SH-SY5Y (cell line): ENCODE results near the gene TTLL9.

Experiments
- GATA2 ChIP-seq: IDR thresholded peaks from 2 replicates; pipeline ENCODE4 v1.6.1; 2011; ENCODE audit warnings: mild to moderate bottlenecking, low read depth, low read length
- GATA3 ChIP-seq: IDR thresholded peaks from 2 replicates; pipeline ENCODE4 v1.6.1; 2011; ENCODE audit warnings: low read depth, mild to moderate bottlenecking, low read length, moderate library complexity

The TTLL9 gene

DNA sequence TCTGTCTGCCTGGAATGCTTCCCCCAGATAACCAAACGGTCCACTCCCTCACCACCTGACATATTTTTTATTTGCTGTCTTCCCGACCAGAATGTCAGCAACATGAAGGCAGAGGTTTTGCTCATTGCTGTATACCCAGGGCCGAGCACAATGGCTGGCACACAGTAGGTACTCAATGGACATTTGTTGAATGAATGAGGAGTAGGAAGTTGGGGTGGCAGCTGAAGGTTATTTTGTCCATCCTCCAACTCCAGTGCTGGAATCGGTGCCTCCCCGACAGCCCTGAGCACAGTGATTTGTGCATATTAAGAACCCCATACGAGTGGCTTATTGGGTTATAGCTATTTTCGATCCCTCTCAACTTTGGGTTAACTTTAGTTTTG, 10.4 kb upstream of the TTLL9 start:
- no peak for TF ChIP-seq GATA3
- no peak for TF ChIP-seq GATA2

GRCh38 chr20:31860390-31861134, 9.9 kb upstream of the TTLL9 start:
- TF ChIP-seq GATA3, result no peak
- no peak for TF ChIP-seq GATA2

- TF ChIP-seq GATA3 (no peak), GATA2 (no peak)
Observed at GRCh38 chr20:31861135-31861384, 9.4 kb upstream of the TTLL9 start.

DNA sequence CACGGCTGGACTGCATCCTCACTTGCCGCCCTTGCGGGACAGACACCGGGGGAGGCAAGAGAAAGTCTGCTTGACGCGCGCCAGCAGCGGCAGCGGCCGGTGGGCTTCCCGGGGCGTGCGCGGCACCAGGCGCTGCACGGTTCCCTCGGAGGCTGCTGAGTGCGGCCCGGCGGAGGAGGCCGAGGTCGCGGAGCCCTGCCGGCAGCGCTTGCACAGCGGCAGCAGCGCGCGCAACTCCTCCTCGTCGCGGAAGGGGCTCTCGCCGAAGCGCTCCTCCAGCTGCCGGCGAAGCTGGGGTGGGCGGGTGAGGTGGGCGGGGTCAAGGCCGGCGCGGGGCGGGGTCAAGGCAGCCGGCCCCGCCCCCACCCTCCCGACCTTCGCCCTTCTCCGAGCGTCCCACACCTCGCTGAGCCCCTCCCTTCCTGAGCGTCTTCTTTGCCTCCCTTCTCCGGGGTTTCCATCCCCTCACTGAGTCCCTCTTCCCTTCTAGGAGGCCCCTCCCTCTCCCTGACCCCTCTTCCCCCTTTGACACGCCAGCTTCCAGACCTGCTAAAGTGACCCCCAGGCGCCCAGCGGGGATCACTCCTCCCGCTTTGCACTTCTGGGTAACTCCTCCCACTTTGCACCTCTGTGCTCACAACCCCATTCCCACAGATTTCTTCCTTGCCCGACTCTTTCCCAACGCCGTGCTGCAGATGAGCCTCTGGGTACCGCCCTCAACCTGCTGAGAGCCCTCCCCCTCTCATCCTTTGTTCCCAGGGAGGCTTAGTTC, 8.9 kb upstream of the TTLL9 start:
- TF ChIP-seq GATA2 (no peak), GATA3 (no peak)

- TF ChIP-seq GATA2 (no peak), GATA3 (no peak)
Observed at GRCh38 chr20:31862157-31862470, 8.3 kb upstream of the TTLL9 start.

DNA sequence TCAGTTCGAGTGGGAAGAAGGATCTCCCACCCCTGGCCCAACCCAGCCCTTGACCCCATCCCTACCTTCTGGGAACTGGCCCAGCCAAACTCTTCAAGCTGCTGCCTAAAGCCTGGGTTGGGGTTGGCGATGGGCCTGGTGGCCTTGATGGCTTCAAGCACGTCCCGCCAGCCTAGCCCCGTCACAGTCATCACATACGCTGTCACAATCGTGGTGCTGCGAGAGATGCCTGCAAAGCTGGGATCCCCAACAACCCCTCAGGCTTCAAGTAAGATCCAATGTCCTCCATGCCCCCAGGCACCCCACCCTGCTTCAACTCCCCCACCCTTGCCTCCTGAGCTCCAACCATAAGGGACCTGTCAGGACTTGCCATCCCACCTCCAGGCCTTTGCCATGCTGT, 7.9 kb upstream of the TTLL9 start:
- no peak for TF ChIP-seq GATA3
- no peak for TF ChIP-seq GATA2

DNA sequence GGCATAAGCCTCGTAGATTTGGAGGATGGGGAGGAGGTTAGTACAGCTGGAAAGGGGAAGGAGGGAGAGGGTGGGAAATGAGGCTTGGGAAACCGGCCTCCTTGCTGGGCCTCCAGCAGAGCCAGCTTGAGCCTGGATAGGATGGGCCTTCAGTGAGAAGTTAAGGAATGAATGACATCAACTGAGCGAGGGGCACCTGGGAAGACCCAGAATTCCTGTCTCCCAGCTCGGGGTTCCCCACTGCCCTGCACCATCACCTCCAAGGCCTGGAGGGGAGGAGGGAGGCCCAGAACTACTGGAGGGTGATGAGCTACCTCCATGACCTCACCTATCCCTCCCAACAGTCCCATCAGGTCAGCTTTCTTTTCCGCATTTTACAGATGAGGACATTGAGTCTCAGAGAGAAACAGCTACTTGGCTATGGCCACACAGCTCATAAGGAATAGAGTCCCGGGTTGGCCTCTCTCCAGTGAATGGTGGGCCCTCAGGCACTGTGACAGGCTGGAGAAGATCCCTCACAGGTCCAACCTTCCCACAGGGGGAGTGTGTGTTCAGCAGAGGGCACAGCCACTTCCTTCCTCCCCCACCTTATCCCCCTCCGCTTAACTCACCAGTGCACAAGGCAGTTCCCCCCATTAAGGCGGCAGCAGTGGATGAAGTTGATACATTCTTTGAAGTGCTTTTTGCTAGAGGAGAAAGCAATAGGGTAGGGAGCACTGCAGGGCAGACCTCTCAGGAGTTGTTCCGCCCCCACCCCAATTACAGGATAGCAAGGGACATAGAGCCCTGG, 6.9 kb upstream of the TTLL9 start:
- TF ChIP-seq GATA3 (no peak), GATA2 (no peak)

DNA sequence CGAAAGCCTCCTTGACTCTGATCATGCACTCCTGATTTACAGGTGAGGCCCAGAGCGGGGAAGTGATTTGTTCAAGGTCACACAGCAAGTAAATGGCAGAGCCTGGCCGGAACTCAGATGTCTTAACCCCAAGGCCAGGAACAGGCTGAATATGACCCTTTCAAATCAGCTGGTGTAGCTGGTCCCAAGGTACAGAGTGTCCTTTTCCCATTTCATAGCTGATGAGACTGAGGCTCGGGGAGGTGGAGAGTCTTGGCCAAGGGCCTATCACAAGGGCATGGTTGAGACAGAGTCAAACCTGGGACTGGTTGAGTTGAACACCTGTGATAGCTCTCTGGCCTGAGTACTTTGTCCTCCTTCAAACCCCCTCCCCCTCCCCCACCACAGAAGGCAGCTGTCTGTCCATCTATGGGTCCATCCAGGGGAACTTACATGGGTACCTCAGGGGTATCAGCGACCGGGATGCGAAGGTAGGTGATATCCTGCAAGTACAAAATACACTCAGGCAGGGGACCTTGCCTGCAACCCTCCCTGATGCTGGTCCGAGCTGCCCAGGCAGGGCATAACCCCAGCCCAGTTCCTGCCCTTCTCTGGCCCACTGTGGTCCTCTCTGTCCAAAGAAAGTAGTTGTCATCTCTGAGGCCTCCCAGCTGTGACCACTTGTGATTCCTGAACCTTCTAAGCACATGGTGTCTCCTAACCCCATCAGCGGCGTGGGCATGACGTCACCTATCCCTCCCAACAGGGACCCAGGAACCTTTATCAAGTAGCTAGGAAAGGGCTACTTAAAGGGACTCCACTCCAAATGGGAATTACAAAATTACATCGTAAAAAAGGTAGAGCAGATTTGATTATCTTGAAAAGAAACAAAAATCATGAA, 5.7 kb upstream of the TTLL9 start:
- TF ChIP-seq GATA3 (no peak), GATA2 (no peak)

- TF ChIP-seq GATA3 (no peak), GATA2 (no peak)
Observed at GRCh38 chr20:31866221-31866620, 4.2 kb upstream of the TTLL9 start.

DNA sequence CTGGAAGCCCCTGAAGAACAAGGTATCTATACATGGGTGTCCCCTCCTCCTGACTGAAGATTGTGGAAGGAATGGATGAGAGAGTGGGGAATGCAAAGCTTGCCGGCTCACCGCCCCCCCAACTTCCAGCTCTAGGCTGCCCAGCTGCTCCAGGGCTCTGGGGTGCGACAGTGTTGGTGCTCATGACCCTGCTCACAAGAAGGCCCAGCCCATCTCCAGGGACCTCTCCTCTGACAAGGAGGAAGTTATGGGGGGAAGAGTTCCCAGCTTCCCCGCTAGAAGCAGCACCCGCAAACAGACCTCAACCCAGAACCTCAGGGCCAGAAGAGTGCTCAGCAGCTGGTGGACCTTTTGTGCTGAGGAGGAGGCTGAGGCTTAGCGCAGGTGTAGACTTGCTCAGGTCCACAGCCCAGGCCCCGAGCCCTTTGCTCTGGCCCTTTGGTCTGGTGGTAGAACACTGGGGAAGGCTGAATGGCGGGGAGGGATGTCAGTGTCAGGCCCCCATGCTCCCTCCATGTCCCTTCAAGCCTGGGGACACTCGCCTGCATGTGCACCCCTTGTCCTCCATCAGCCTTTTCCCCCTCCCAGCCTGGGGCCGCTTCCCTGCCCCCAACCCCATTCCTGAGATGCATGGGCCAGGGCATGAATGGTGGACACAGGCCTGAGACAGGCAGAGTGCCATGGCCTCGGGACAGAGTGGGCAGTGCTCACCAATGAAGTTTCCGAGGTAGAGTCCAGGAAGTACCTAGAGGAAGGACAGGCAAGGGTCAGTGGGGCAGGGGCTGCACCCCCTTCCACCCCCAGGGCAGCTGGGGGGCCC, 1.4 kb upstream of the TTLL9 start:
- TF ChIP-seq GATA3 (no peak), GATA2 (no peak)

- TF ChIP-seq GATA2 (no peak), GATA3 (no peak)
Observed at GRCh38 chr20:31869673-31869941, 827 bp upstream of the TTLL9 start.

GRCh38 chr20:31870726-31871617, 538 bp downstream of the TTLL9 start:
- TF ChIP-seq GATA3 (no peak), GATA2 (no peak)

GRCh38 chr20:31871618-31871954, 1.2 kb downstream of the TTLL9 start:
- TF ChIP-seq GATA3 (no peak), GATA2 (no peak)

DNA sequence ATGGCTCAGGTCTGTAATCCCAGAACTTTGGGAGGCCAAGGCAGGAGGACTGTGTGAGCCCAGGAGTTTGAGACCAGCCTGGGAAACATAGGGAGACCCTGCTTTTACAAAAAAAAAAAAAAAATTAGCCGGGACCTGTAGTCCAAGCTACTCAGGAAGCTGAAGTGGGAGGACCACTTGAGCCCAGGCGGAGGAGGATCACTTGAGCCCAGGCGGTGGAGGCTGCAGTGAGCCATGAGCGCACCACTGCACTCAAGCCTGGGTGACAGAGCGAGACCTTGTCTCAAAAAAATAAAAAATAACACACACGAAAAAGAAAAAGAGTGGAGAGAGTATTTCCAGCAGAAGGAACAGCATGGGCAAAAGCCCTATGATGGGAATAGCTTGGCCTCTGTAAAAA, 2.0 kb downstream of the TTLL9 start:
- TF ChIP-seq GATA3, result no peak
- TF ChIP-seq GATA2, result no peak
